ENCODE measurements around the gene TNC.

TNC gene

GRCh38 chr9:115117999-115118878 lies at the start of gene TNC:
TSS of gene TNC (minus strand) at chr9:115118157. CDS start at chr9:115091018, 27,139 bp downstream.
- in situ Hi-C loops (cut with MboI; ENCODE audit: low sequenced_read_pairs), result no loop called here

- in situ Hi-C loops (cut with MboI; ENCODE audit: low sequenced_read_pairs), result no loop called here
Measured at GRCh38 chr9:115167175-115167574, 49.2 kb upstream of the TNC start.

- in situ Hi-C loops (cut with MboI; ENCODE audit: low sequenced_read_pairs), result no loop called here
Measured at GRCh38 chr9:115165233-115165632, 47.3 kb upstream of the TNC start.

GRCh38 chr9:115164511-115164974 lies 46.6 kb upstream of the TNC start:
- in situ Hi-C loops (cut with MboI; ENCODE audit: low sequenced_read_pairs), result no loop called here

GRCh38 chr9:115162946-115163345 lies 45.0 kb upstream of the TNC start:
- in situ Hi-C loops (cut with MboI; ENCODE audit: low sequenced_read_pairs), result no loop called here

GRCh38 chr9:115161446-115161845 lies 43.5 kb upstream of the TNC start:
- in situ Hi-C loops (cut with MboI; ENCODE audit: low sequenced_read_pairs), result no loop called here

GRCh38 chr9:115158661-115159481 lies 40.9 kb upstream of the TNC start:
- in situ Hi-C loops (cut with MboI; ENCODE audit: low sequenced_read_pairs), result no loop called here

GRCh38 chr9:115157245-115157674 lies 39.3 kb upstream of the TNC start:
- in situ Hi-C loops (cut with MboI; ENCODE audit: low sequenced_read_pairs), result no loop called here

- in situ Hi-C loops (cut with MboI; ENCODE audit: low sequenced_read_pairs), result no loop called here
Measured at GRCh38 chr9:115155037-115155436, 37.1 kb upstream of the TNC start.

GRCh38 chr9:115154617-115155016 lies 36.7 kb upstream of the TNC start:
- in situ Hi-C loops (cut with MboI; ENCODE audit: low sequenced_read_pairs), result no loop called here

GRCh38 chr9:115152281-115152820 lies 34.4 kb upstream of the TNC start:
- in situ Hi-C loops (cut with MboI; ENCODE audit: low sequenced_read_pairs), result no loop called here

GRCh38 chr9:115148721-115149120 lies 30.8 kb upstream of the TNC start:
- in situ Hi-C loops (cut with MboI; ENCODE audit: low sequenced_read_pairs), result no loop called here

GRCh38 chr9:115146581-115147021 lies 28.6 kb upstream of the TNC start:
- in situ Hi-C loops (cut with MboI; ENCODE audit: low sequenced_read_pairs), result no loop called here

- in situ Hi-C loops (cut with MboI; ENCODE audit: low sequenced_read_pairs), result no loop called here
Measured at GRCh38 chr9:115144706-115145105, 26.7 kb upstream of the TNC start.

- in situ Hi-C loops (cut with MboI; ENCODE audit: low sequenced_read_pairs), result no loop called here
Measured at GRCh38 chr9:115143689-115144088, 25.7 kb upstream of the TNC start.

GRCh38 chr9:115142517-115143270 lies 24.7 kb upstream of the TNC start:
- in situ Hi-C loops (cut with MboI; ENCODE audit: low sequenced_read_pairs), result no loop called here

GRCh38 chr9:115142090-115142489 lies 24.1 kb upstream of the TNC start:
- in situ Hi-C loops (cut with MboI; ENCODE audit: low sequenced_read_pairs), result no loop called here

GRCh38 chr9:115141612-115142011 lies 23.7 kb upstream of the TNC start:
- in situ Hi-C loops (cut with MboI; ENCODE audit: low sequenced_read_pairs), result no loop called here

- in situ Hi-C loops (cut with MboI; ENCODE audit: low sequenced_read_pairs), result no loop called here
Measured at GRCh38 chr9:115138151-115138550, 20.2 kb upstream of the TNC start.

- in situ Hi-C loops (cut with MboI; ENCODE audit: low sequenced_read_pairs), result no loop called here
Measured at GRCh38 chr9:115137526-115137925, 19.6 kb upstream of the TNC start.

Data from hTERT RPE-1 (cell line).